GM19397 (cell line): ENCODE data around the gene CCDC127.
A peak's percentile ranks its signal among the peaks of the same experiment; 100 is the strongest.

Experiments
- ATAC-seq: cut with Tn5 transposase; IDR thresholded peaks from one replicate; pipeline ENCODE4 v1.9.1; 2021; ENCODE audit warnings: mild to moderate bottlenecking, moderate library complexity; ENCODE audit not compliant: unreplicated experiment

Gene CCDC127

GRCh38 chr5:191036-191948 is 26.7 kb downstream of the CCDC127 start, which contains the start of gene LRRC14B:
Gene LRRC14B (plus strand): TSS chr5:191495. CDS start chr5:191539, 44 bp downstream.
- ATAC-seq, result peak; percentile 34

GRCh38 chr5:190366-191035 is 27.5 kb downstream of the CCDC127 start:
- ATAC-seq, result no peak

DNA sequence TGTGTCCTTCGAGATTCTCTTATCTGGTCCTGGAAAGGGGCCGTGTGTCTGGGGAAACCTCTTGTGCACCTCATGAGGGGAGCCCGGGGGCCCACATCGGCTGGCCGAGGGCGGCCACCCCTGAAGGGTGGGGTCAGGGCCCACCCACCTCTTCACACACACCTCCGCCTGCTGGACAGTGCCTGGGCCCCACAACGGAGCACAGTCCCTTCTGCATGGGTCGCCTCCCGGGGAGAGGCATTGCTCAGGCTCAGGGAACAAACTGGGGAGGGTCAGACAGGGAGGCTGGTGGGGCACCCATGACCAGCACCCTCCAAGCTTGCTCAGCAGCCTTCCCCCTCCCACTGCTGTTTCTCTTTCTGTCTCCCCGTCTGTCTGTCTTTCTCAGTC is 28.0 kb downstream of the CCDC127 start:
- ATAC-seq, result no peak

GRCh38 chr5:189486-189885 is 28.5 kb downstream of the CCDC127 start:
- ATAC-seq, result no peak

DNA sequence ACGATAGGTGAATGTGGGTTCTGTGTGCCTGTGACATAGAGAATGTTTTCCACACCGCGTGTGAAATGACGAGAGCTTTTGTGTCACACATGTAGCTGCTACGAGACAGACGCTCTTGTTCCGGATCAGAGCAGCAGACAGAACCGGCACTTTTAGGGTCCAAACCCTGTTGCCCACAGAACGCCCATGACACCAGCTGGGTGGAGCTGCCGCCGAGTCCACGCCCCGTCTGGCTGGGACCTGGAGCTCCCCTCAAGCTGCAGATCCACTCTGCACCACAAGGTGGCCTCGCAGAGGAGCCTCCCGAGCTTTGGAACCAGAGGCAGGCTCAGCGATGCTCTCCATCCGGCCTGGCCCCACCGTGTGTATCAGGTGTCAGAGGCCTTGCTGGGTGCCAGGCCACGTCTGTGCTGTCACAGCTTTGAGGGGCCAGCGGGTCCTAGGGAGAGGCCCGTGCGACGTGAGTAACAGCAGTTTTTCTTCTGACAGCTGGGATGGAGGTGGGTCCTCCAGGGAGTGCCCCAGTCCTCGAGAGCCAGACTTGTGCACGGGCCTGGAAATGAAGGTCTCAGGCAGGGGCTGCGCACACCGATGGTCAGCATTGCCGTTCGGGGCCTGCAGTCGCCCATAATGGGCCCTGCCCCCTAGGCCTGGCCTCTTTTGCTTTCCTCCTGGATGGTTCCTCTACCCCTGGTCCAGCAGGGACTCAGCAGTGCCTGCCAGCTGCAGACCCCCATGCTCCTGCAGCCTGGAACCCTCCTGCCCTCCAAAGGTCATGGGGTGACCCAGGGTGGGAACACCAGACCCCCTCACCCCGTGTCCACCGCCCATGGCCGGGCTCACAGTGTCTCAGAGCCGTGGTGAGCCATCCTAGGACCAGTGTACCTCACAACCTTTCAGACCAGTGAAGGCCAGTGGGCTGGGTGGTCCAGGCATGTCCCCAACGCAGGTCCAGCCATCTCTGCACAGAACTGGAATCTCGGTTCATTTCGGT is 29.2 kb downstream of the CCDC127 start:
- peak; percentile 76 for ATAC-seq

- no peak for ATAC-seq
Measured at GRCh38 chr5:187617-188451, 30.1 kb downstream of the CCDC127 start.

GRCh38 chr5:187042-187431 is 30.9 kb downstream of the CCDC127 start:
- no peak for ATAC-seq

- no peak for ATAC-seq
Measured at GRCh38 chr5:186091-187041, 31.6 kb downstream of the CCDC127 start.

- no peak for ATAC-seq
Measured at GRCh38 chr5:185095-186070, 32.6 kb downstream of the CCDC127 start.

- no peak for ATAC-seq
Measured at GRCh38 chr5:184471-184870, 33.5 kb downstream of the CCDC127 start.

DNA sequence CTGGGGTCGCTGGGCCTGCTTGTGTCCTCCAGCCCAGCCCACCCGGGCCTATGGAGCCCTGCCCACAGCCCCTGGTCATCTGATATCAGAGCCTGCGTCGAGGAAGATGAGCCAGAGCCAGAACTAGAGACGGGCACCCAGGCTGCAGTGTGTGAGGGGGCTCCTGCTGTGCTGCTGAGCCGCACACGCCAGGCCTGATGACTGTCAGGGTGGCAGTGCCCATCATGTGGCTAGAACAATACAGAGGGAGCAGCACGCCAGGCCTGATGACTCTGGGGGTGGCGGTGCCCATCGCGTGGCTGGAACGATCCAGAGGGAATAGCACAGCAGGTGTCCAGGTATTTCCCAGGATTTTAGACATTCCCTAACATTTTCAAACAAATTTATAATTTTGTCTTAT is 35.8 kb downstream of the CCDC127 start:
- ATAC-seq, result no peak

DNA sequence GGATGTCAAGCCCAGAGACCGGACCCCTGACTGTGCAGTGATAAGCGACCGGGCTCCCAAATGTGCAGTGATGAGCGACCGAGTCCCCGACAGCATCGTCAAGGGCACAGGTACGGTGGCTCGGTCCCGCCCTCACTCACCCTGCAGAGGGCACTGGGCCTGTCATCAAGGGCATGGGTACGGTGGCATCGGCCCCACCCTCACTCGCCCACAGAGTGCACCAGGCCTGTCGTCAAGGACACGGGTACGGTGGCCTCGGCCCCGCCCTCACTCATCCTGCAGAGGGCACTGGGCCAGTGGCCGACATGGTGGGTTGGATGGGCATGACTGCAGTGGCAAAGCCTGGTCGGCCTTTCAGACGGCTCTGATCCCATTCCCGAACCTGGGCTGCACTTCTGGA is 36.4 kb downstream of the CCDC127 start:
- ATAC-seq, result no peak

DNA sequence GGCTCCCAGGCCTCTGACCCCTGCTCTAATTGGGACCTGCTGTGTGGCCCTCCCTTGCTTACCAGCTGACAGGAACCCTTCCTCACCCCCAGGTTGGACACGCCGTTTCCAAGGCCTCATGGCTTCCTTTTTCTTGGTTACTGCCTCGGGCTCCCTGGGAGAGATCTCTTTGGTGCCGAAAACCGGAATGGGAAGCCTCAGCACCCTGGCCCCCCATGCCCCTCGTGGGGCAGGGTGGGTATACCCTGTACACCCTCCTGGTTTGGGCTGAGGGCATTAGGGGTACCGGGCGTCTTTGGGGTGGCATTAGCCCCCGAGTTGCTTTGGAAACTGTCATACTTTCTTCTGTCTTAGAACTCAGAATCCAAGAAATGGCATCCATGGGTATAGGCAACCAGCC is 36.8 kb downstream of the CCDC127 start:
- no peak for ATAC-seq

GRCh38 chr5:180286-180918 is 37.6 kb downstream of the CCDC127 start:
- ATAC-seq, result no peak

GRCh38 chr5:179401-179800 is 38.6 kb downstream of the CCDC127 start:
- no peak for ATAC-seq

DNA sequence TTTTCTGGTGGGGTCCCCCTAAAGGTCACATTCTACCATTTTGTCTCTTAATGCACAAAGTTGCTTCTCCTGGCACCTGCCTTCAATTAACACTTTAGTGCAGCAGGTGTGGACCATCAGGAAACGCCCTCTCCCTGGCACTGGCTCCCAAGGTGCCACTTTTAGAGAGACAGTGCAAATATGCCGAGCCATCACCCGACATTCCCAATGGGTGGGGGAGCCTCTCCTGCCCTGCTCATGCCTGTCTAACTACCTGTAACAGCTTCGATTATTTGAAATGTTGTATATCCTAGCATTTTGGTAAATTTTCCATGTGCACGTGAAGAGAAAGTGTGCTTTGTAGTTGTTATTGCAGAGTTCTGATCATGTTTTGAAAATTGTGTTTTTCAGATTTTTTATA is 39.8 kb downstream of the CCDC127 start:
- no peak for ATAC-seq

GRCh38 chr5:176296-176823 is 41.6 kb downstream of the CCDC127 start:
- no peak for ATAC-seq
